Stimulated activated CD8-positive, alpha-beta memory T cell treated with anti-CD3 and anti-CD28 coated beads, Interleukin-7, amount 100 ng/mL, for 1 hour (primary cell): ENCODE data around the gene SLC2A2.

Experiments used
- DNase-seq, 2 donors: peaks; one replicate each; pipeline ENCODE4 v3.0.0-alpha.2; 2020; ENCODE audit warnings: low read depth in 2 of 2

The SLC2A2 gene

DNA sequence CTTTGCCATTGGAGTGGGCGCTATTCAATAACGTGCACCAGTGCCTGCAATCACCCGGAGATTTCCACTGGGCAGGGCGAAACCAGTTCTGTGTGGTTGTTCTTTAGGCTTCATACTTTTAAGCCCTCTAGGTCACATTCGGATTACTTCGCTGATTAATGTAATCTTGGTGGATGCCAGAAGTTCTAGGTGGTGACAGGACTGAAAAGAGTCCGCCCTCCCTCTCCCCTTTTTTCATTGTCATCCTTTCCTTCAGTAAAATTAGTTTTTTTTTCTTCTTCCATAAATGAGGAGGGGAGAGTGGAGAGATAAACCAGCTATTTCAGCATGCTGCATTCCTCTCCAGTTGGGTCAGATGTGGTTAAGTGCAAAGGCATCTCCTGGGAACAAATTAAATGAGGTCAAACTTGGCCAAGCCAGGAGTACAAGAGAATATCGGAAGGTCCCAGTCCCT lies 2.3 kb upstream of the SLC2A2 start:
- no peak for DNase-seq

DNA sequence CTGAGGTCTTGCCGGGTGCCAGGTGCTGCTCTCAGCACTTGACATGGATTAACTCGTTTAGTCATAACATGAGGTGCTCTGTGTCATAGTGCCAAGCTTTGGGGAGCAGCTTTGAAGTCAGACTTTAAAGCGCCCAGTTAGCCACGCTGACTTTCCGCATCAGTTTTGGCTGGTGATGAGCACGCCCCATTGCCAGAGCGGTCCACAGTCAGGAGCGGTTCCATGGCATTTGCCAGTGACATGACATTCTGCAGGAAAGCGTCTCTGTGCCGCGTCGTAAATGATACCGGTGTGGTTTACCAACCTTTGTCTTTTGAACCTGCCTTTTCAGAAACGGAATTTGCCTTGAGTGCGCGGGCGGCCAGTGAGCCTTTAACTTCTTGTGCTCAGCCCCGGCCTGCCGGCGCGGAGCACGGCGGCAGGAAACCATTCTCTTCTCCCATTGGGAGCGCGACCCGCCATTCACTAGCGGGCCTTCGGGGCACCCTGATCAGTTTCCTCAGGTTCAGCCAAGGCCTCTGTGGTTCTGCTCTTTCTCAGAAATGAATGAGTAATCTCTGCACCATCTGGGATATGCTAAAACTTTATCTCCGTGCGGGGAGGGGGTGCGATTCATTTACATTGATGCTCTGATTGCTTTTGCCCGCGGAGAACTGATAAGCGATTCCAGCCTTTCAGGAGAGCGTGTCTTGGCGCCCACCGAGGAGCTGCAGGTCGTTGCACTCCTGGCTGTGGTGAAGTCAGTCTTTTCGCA lies 1.7 kb upstream of the SLC2A2 start:
- DNase-seq: no peak

DNA sequence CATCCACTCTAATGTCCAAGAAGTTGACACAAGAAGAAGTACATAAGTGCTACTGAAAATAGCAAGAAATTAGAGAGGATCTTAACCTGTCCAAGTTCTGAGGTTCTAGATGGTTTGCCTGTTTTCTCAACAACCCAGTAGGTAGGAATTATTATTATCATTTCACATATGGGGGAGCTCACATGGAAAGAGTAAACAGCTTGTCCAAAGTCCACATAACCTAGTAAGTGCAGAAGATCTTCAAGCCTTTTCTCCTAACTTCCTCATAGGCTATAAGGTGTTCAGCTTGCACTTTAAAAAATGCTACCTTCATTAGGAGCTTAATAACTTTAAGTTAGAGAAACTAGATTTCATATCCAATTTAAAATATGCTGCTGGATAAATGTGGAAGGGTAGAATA lies 3.0 kb downstream of the SLC2A2 start:
- DNase-seq: no peak

DNA sequence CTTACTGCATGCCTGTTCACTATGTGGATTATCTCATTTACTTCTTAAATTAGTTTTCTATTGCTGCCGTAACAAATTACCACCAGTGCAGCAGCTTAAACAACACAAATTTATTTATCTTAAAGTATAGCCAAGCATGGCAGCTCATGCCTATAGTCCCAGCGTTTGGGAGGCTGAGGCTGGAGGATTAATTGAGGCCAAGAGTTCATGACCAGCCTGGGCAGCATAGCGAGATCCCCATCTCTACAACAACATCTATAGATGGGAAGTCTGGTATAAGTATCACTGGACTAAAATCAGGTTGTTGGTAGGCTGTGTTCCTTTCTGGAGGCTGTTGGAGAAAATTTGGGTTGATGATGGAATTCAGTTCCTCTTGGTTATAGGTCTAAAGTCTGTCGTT lies 5.1 kb downstream of the SLC2A2 start:
- no peak for DNase-seq

DNA sequence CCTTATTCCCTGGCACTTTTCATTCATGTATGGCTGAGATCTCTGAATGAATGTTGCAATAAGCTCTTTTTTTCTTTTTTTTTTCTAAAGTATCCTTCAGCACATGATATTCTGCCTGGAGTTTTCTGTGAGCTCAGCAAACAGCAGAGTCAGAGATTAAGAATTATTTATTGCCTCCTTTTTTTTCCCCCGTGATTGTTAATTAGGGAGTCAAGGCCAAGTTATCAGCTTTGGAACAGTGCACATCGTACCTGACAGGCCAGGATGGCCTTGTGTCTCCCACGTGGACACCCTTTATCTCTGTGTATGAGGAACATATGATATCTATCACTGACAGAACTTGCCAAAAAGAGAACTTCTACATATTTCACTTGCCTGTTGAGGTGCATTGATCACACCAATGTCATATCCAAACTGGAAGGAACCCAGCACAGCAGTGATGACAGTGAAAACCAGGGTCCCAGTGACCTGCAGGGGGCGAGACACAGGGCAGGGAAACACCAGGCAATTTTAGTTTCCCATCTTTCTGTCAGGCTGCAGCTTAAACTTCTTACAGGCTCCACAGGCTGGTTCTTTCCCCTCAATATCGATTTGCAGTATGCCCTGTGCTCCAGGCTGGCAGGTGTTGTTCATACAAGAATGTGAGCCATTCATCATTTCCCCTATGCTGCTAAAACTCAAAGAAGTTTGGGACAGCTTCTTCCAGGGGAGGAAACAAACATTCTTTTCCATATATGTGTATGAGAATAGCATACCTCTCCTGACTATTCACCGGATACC lies 8.2 kb downstream of the SLC2A2 start:
- DNase-seq: no peak

DNA sequence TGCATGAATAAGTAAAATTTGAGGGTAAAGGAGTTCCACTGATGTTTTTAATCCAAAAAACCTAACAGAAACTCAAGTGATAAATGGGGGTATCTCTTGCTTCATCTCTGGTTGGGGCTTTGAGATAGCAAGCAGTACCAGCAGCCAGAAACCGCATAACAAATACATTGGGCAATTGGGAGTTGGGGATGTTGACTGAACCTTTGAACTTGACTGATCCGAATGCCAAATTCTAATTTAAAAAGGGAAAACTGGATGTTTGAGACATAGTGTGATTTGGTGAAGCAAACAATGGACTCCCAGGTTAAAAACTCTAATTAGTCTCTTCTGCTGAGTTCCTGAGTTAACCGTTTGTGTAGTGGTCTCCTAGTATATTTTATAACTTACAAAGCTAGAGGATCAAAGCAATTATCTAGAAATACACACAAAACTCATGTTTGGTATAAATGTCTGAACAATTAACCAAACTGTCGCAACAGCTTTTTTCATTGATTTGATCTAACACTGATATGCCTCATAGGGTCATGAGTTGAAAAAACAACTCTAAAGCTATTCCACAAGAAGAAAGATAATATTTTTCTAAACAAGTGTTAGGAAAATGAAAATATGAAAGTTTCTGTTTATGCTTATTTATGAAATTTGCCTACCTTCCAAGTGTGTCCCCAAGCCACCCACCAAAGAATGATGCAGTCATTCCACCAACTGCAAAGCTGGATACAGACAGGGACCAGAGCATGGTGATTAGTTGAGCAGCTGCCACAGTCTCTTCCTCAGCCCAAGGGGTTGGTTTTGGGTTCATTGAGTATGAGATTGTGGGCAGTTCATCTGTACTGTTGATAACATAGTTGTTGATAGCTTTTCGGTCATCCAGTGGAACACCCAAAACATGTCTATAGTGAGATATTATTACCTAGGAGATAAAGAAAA lies 12.4 kb downstream of the SLC2A2 start:
- no peak for DNase-seq

DNA sequence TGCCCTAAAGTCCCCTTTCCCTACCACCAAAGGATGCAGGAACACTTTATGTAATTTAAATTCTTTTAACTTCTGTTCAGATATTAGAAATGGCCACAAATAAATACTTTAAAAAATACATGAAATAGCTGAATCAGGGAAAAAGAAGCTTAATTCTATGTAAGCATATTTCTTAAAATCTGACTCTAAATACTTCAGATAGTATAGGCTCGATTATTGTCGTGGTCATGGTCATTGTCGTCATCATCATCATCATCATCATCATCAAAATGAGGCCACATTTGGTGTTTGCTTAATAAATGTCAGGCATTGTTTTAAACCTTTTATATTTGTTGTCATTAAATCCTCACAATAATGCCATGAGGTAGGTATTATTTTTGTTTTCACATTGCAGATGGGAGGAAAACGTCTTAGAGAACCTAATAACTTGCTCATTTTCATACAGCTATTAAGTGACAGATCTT lies 14.6 kb downstream of the SLC2A2 start:
- DNase-seq: no peak

DNA sequence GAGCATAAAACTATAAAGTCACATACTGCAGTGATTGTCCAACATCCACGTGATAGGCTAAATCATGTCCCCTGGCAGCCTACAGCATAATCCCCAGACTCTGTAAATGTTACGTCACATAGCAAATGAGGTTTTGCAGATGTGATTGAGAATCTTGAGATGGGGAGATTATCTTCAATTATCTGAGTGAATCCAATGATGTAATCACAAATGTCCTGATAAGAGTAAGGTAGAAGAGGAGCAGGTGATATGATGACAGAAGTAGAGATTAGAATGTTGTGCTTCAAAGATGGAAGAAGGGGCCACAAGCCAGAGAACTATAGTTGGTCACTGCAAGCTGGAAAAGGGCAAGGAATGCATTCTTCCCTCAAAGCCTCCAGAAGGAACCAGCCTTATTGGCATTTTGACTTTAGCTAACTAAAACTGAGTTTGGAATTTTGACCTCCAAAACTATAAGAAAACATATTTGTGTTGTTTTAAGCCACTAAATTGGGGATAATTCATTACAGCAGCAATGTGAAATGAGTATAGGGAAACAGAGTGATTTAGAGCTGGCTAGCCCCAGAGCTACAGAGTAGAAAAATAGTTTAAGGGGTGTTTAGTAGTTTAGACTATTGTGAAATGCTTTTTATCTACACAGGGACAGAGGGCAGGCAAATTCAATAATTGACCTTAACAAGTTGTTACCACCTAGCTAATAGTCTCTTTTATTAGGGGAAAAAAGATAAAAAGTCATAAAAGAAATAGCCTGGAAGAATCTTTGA lies 15.2 kb downstream of the SLC2A2 start:
- no peak for DNase-seq

DNA sequence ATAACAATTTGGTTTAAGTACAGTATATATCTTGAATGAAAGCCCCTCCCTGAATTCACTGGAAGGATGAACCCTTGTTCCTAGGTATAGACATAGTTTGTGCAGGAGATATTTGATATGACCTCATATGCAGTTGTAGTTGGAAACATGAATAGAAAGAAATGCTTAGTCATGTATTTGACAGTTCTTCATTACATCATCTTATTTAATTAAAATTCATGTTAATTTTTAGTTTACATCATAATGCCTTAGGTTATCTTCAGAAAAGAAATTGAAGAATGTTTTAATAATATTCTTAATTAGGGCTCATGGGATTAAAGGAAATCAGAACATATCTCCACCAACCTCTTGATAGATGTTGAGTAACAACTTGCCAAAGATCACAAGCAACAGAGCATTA lies 19.2 kb downstream of the SLC2A2 start:
- DNase-seq: no peak

DNA sequence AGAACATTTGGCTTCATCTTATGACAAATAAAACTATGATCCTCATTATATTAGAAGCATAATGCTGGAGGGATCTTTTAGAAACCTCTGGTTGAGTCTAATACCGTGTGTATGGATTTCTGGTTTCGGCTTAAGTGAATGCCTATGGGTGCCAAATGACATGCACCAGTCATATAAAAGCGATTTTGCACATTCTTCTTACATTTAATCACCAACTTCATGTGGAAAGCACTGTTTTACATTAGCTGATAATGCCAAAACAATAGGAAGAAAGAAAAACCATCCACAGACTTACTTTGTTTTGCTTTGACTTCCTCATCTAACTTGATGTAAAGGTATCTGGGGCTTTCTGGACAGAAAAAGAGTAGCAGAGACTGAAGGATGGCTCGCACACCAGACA lies 20.9 kb downstream of the SLC2A2 start:
- DNase-seq: no peak

DNA sequence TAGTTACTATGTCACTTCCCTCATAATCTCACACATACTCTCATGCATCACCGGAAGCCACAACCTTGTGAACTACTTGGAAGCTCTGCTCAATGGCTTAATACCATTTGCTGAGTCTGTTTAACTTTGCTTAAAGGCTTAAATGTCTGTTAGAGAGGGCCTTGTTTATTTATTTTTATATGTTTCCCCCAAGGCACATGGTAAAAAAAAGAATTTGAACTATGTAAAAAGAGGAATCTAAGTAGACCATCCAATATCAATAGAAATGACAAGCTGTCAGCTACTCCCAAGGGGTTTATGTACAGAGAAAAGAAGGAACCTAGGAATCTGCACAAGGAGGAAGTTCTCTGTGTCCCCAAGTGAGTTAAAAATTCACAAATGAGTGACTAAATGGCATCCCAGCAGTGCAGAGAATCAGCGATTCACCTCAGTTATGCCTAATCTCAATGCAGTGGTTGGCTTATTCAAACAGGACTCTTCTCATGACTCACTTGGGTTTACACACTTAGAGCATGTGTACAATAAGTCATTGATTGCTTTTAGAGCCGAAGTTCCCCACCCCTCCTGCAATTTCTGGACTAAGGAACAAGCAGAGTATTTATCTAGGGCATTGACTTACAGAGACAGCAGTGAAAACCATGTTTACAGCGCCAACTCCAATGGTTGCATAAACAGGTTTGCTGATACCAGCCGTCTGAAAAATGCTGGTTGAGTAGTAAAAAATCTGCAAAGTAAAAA lies 24.4 kb downstream of the SLC2A2 start:
- DNase-seq: no peak

DNA sequence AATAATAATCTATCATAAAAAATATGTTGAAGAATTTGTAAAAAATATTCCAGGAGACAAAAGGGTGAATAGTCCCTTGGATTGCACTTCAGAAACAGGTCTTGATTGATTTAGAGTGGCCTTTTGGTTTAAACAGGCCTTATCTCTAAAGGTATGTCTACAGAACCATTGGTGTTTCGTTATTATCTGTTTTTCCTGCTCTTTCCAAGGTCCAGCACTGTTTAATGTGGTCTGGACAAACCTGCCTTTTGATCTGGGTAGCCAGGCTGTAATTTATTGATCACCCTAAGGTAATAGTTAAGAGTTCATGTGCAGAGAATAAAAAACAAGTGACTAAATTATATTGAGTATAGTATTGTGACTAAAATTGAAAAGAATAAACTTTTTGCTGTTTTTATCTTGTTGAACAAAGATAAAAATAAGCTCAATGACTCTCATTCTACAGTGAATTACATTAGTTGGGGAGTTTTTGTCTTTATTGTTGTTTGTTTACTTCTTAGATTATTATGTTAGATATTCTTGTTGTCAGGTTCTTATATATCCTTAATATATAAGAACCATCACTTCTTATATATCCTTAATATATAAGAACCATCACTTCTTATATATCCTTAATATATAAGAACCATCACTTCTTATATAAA lies 25.1 kb downstream of the SLC2A2 start:
- DNase-seq: no peak

DNA sequence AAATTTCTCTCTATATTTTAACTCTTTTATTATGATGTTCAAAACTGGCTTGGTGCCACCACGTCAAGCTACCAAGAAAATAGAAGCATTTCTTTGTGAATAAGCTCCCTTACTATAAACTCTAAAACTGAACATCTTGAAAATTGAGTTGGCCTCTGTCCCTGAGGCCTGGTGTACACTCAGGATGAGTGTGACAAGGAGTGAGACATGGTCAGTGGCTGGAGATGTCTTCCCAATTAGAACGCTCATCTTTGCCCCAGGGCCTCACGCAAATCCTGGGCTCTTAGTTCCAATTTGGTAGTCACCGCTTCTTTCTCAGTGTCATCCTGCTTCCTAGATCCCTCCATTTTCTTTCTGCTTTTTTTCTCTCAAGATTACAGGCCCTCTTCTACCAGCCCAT lies 26.2 kb downstream of the SLC2A2 start:
- no peak for DNase-seq

DNA sequence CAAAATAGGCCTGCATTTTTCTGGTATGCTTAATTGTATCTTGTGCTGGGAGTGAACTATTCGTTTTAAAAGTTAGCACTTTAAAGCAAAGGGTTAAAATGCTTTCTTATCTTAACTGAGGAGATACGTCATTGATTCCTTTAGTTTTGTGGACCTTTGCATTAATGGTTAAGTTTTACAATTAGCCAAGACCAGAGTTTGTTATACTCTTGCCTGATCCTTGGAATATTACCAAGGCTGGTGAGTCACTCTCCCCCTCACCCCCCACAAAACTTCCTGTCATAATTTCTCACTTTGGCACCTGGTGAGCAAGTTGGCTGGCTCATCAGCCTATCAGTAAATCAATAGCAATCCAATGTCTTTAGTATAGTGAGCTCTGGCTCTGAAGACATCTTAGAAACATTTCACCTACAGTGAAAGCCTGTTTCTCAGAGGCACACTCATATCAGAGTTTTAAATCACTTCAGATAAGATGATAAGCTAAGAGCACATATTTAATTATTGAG lies 26.7 kb downstream of the SLC2A2 start:
- no peak for DNase-seq

DNA sequence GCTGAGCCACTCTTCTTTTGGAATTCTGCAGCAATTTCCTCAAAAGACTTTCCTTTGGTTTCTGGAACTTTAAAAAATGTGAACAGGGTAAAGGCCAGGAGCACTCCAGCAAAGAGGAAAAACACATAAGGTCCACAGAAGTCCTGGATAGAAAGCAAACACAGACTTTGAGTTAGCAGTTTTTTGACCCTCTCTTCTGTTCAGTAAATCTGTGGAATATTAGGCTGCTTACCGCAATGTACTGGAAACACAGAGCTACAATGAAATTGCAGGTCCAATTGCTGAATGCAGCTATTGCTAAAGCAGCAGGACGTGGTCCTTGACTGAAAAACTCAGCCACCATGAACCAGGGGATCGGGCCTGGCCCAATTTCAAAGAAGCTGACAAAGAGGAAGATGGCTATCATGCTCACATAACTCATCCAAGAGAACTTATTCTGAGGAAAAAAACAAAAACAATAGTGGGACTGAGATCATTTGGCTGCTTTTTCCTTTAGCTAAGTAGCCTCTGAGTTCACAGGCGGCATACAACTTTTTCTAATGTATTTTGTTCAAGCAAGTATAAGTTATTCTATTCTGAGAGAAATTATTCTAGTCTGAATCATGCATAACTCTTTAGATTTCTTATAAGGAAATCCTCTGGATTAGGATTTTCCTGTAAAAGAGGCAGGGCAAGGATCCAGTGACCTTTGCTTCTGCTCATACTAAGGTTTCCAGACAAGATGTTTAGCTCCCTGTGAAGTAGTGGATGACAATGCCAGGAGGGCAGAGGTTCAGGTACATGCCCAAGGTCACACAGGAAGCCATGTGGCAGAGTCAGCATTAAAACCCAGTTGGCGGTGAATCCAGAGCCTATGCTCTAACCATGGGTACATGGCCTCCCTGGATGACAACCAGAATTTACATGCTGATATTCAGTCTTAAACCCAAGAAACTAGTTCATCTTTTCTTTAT lies 28.3 kb downstream of the SLC2A2 start:
- DNase-seq: no peak

DNA sequence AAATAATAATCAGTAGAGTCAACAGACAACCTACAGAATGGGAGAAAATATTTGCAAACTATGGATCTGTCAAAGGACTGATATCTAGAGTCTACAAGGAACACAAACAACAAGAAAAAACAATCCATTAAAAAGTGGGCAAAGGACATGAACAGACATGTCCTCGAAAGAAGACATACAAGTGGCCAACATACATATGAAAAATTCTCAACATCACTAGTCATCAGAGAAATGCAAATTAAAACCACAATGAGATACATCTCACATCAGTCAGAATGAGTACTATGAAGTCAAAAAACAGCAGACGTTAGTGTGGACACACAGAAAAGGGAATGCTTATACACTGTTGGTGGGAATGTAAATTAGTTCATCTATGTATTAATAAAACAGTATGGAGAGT lies 33.7 kb downstream of the SLC2A2 start:
- DNase-seq: no peak

DNA sequence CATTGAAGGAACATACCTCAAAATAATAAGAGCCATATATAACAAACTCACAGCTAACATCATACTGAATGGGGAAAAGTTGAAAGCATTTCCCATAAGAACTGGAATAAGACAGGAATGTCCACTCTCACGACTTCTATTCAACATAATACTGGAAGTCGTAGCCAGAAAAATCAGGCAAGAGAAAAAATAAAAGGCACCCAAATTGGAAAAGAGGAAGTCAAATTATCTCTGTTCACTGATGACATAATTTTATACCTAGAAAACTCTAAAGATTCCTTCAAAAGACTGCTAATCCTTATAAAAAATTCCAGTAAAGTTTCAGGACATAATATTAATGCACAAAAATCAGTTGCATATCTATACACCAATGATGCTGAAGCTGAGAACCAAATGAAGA lies 34.9 kb downstream of the SLC2A2 start:
- DNase-seq: no peak

DNA sequence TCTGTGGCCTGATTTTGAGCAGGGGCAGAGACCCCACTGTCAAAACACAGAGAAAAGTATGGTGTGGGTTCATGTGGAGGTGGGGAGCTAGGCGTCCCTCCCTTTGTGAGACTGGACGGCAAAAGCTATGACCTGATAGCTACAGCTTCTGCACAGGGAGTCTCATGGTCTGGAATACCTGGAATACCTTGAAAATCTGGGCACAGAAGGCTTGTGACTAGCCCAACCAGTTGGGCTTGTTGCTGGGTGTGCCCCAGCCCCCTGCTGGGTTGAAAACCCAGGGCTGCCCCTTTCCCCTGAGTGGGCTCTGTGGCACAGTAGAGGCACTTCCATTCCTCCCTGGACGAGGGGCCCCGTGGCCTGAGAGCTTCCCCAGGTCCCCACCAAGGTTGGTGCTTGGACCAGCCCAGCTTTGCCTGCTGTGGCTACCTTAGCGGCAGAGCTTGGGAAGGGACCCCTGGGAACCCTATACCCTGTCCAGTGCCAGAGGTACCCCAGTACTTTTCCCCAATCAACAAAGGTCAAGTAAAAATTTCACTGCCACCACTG lies 37.3 kb downstream of the SLC2A2 start:
- no peak for DNase-seq
